RWPE2 (cell line): ENCODE data around the gene KCNT2.

Experiments
- ATAC-seq: fragments of 200-7000 bp; cut with Tn5 transposase; 3 replicates; pipeline ENCODE4 v1.9.1; 2021; ENCODE audit warnings: low read depth
- DNase-seq: peaks from one replicate; pipeline ENCODE4 v3.0.0-alpha.2; 2020; ENCODE audit warnings: low spot score
- H3K27ac ChIP-seq: fragments of 450-650 bp; 2 replicates; pipeline ENCODE4 v1.5.1; 2017; ENCODE audit warnings: mild to moderate bottlenecking; ENCODE audit not compliant: poor library complexity, severe bottlenecking
- H3K27me3 ChIP-seq: fragments of 250-450 bp; sonication (Bioruptor Pico); 2 replicates; pipeline ENCODE4 v1.5.1; 2021; ENCODE audit warnings: mild to moderate bottlenecking, moderate library complexity; ENCODE audit not compliant: insufficient read depth, poor library complexity, severe bottlenecking
- H3K36me3 ChIP-seq: fragments of 250-450 bp; sonication (Bioruptor Pico); 2 replicates; pipeline ENCODE4 v1.5.1; 2020; ENCODE audit warnings: low read depth, mild to moderate bottlenecking, moderate library complexity
- H3K4me1 ChIP-seq: fragments of 250-450 bp; sonication (Bioruptor Pico); 2 replicates; pipeline ENCODE4 v1.5.1; 2021; ENCODE audit warnings: mild to moderate bottlenecking, moderate library complexity; ENCODE audit not compliant: insufficient read depth, poor library complexity, severe bottlenecking
- H3K4me3 ChIP-seq: fragments of 250-450 bp; sonication (Bioruptor Pico); 2 replicates; pipeline ENCODE4 v1.5.1; 2021; ENCODE audit warnings: mild to moderate bottlenecking, moderate library complexity; ENCODE audit not compliant: severe bottlenecking
- H3K9me3 ChIP-seq: fragments of 250-450 bp; sonication (Bioruptor Pico); 2 replicates; pipeline ENCODE4 v1.5.1; 2021; ENCODE audit warnings: mild to moderate bottlenecking, moderate library complexity; ENCODE audit not compliant: severe bottlenecking
- TF ChIP-seq, protein P1 (sequence below): fragments of 450-650 bp; IDR thresholded peaks from one replicate; pipeline ENCODE4 v1.5.1; 2017; ENCODE audit warnings: mild to moderate bottlenecking, moderate library complexity; ENCODE audit not compliant: poor library complexity, severe bottlenecking

Gene KCNT2

DNA sequence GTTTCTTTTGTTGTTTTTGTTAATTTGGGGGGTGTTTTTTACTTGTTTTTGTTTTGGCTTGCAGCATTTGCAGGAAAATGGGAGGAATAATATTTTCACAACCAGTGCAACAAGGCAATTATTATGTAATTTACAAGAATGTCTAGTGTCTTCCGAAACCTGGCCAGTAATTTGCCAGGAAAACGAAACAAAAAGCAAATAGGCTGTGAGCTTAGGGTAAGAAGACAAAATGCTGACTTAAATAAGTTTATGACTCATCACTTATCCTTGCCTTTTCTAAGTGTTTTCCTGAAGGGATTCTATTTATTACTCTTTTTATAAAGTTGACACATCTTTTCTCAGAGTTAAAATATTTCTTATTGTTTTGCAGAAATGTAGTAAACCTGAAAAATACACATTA is 49.8 kb downstream of the KCNT2 start:
- H3K4me1 ChIP-seq = peaks cover 6% of the 10 kb centered on the region
- TF ChIP-seq, protein P1, sequence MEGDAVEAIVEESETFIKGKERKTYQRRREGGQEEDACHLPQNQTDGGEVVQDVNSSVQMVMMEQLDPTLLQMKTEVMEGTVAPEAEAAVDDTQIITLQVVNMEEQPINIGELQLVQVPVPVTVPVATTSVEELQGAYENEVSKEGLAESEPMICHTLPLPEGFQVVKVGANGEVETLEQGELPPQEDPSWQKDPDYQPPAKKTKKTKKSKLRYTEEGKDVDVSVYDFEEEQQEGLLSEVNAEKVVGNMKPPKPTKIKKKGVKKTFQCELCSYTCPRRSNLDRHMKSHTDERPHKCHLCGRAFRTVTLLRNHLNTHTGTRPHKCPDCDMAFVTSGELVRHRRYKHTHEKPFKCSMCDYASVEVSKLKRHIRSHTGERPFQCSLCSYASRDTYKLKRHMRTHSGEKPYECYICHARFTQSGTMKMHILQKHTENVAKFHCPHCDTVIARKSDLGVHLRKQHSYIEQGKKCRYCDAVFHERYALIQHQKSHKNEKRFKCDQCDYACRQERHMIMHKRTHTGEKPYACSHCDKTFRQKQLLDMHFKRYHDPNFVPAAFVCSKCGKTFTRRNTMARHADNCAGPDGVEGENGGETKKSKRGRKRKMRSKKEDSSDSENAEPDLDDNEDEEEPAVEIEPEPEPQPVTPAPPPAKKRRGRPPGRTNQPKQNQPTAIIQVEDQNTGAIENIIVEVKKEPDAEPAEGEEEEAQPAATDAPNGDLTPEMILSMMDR = no peak
- ATAC-seq (peak; percentile 79), DNase-seq (no peak)
- peak overlapping the region; percentile 11 for H3K4me3 ChIP-seq
- H3K9me3 ChIP-seq = no peaks in the 10 kb centered on the region
- no peak overlapping the region for H3K27ac ChIP-seq
- H3K27me3 ChIP-seq = no peaks in the 10 kb centered on the region
- no peaks in the 10 kb centered on the region for H3K36me3 ChIP-seq

DNA sequence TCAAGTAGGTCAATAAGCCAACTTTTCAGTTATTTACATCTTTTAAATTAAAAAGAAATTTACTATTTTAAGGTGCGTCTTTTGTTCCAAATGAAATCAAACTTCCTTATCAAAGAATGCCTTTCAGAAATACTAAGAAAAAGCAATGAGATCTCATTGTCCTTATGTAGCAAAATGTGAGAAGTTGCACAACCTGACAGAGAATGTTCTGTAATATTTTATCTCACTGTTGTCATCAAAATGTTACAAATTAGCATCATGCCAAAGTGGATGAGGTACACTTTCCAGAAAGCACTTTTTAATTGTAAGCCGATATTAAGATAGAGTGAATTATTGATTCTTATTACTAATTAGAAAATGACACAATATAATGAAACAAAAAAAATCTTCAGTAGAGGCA is 50.4 kb downstream of the KCNT2 start:
- Histone ChIP-seq H3K9me3 (no peaks in the 10 kb centered on the region), H3K27me3 (no peaks in the 10 kb centered on the region), H3K4me1 (peaks cover 6% of the 10 kb centered on the region), H3K27ac (no peak overlapping the region), H3K4me3 (no peak overlapping the region), H3K36me3 (no peaks in the 10 kb centered on the region)
- ATAC-seq (no peak), DNase-seq (no peak)
- TF ChIP-seq, protein P1 = no peak

DNA sequence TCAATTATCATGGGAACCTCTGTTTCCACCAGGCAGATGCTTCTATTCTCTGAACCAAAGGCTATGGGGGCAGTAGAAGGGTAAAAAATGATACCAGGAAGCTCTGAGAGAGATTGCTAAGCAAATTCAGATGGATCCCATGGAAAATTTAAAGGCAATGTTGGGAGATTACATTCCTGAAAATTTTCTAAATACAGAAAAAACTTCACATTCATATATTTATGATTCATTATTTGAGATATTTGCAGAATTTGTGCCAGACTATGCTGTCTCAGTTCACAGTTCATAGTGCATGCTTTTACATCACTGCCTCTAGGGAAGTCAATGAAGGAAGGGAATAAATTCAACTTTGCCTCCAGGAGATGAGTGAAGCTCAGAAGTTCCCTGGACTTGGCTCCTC is 57.5 kb downstream of the KCNT2 start:
- H3K9me3 ChIP-seq = no peaks in the 10 kb centered on the region
- no peak for ATAC-seq
- H3K4me3 ChIP-seq = no peak overlapping the region
- no peaks in the 10 kb centered on the region for H3K36me3 ChIP-seq
- H3K27me3 ChIP-seq = no peaks in the 10 kb centered on the region
- TF ChIP-seq, protein P1 = no peak
- no peak overlapping the region for H3K27ac ChIP-seq
- no peak for DNase-seq
- H3K4me1 ChIP-seq = peaks cover 3% of the 10 kb centered on the region

DNA sequence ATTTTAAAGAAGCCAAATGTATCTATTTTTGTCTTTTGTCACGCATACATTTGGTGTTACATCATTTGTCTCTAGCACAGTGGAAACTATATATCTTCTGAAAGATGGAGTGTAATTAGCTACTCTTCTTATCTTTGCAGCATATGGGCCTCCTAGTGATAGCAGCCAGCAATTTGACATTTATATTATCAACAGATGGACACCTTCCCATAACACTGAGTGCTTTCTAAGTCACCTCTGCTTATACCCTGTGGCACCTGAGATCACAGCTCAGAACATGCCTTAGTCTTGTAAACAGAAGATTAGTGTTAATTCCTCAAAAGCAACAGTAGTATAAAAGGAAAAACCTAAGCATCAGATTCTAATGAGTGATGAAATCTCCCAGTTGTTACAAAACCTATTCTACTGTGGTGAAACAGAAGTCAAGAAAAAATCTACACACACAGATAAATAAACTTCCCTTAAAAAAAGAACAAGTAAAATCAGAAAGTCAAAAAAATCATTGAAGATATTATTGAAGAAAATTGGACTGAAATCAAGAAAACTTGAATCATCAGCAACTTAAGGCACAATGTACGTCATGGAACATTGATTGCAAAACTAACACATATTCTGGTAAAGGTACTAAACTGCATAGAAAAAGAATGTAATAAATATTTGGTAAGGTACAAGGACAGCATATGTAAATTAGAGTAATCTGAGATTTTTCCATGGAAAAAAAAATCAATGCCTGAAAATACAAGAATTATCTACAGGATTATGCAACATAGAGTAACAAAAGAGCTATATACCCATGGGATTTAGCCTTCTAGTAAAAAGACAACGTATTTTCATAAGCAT is 61.7 kb downstream of the KCNT2 start:
- DNase-seq (no peak), ATAC-seq (no peak; the same call in 2 of the 3 replicates)
- TF ChIP-seq, protein P1 = no peak
- Histone ChIP-seq H3K4me3 (no peak overlapping the region), H3K36me3 (no peaks in the 10 kb centered on the region), H3K4me1 (peaks cover 3% of the 10 kb centered on the region), H3K27ac (no peak overlapping the region), H3K9me3 (no peaks in the 10 kb centered on the region), H3K27me3 (no peaks in the 10 kb centered on the region)

DNA sequence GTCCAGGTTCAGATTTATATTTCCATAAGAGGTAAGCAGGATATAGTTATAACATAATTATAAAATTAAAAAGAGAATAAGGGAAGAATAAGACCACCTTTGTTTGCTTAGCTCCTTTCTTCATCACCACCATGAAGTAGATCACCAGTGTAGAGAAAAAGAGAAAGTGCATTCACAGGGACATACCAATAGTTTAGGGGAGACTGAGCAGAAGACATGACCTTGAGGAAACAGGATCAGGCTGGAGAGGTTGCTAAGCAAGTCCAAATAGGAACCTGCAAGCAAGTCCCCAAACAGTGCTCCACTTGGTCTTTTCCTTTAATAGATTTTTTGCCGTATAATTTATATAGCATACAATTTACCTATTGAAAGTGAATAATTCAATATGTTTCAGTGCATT is 63.0 kb downstream of the KCNT2 start:
- Histone ChIP-seq H3K36me3 (no peaks in the 10 kb centered on the region), H3K27me3 (no peaks in the 10 kb centered on the region), H3K4me3 (no peak overlapping the region), H3K9me3 (no peaks in the 10 kb centered on the region), H3K4me1 (peaks cover 3% of the 10 kb centered on the region), H3K27ac (no peak overlapping the region)
- TF ChIP-seq, protein P1 = no peak
- ATAC-seq (no peak), DNase-seq (no peak)
